Nephron progenitor cell (in vitro differentiated cells): ENCODE data around the gene FAM3D.

ENCODE experiments used
- DNase-seq: peaks from one replicate; pipeline ENCODE4 v3.0.0; 2021
- H3K27ac Mint-ChIP-seq: 2 replicates; pipeline ENCODE4 v1.8.0; 2021; ENCODE audit warnings: mild to moderate bottlenecking, moderate library complexity, mixed read lengths
- H3K27me3 Mint-ChIP-seq: 2 replicates; pipeline ENCODE4 v1.8.0; 2021; ENCODE audit warnings: mild to moderate bottlenecking, low read depth, mixed read lengths; ENCODE audit not compliant: poor library complexity
- H3K36me3 Mint-ChIP-seq: 2 replicates; pipeline ENCODE4 v1.8.0; 2021; ENCODE audit warnings: low read depth, mixed read lengths
- H3K4me1 Mint-ChIP-seq: 2 replicates; pipeline ENCODE4 v1.8.0; 2021; ENCODE audit warnings: mixed read lengths
- H3K4me3 Mint-ChIP-seq: 2 replicates; pipeline ENCODE4 v1.8.0; 2021; ENCODE audit warnings: mild to moderate bottlenecking, moderate library complexity, mixed read lengths
- H3K9me3 Mint-ChIP-seq: 2 replicates; pipeline ENCODE4 v1.8.0; 2021; ENCODE audit warnings: mild to moderate bottlenecking, moderate library complexity, mixed read lengths
- TF ChIP-seq, protein P1 (sequence below): fragments of 200-600 bp; sonication (generic); IDR thresholded peaks from 2 replicates; pipeline ENCODE4 v1.5.0; 2021; ENCODE audit warnings: antibody characterized with exemption

Gene FAM3D

GRCh38 chr3:58654466-58654865 is 12.1 kb downstream of the FAM3D start:
- no peak for DNase-seq
- TF ChIP-seq, protein P1, sequence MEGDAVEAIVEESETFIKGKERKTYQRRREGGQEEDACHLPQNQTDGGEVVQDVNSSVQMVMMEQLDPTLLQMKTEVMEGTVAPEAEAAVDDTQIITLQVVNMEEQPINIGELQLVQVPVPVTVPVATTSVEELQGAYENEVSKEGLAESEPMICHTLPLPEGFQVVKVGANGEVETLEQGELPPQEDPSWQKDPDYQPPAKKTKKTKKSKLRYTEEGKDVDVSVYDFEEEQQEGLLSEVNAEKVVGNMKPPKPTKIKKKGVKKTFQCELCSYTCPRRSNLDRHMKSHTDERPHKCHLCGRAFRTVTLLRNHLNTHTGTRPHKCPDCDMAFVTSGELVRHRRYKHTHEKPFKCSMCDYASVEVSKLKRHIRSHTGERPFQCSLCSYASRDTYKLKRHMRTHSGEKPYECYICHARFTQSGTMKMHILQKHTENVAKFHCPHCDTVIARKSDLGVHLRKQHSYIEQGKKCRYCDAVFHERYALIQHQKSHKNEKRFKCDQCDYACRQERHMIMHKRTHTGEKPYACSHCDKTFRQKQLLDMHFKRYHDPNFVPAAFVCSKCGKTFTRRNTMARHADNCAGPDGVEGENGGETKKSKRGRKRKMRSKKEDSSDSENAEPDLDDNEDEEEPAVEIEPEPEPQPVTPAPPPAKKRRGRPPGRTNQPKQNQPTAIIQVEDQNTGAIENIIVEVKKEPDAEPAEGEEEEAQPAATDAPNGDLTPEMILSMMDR, result no peak
- Mint-ChIP-seq H3K4me1 (peaks cover 4% of the 10 kb centered on the region), H3K27ac (no peak overlapping the region), H3K27me3 (peaks cover 12% of the 10 kb centered on the region), H3K36me3 (no peaks in the 10 kb centered on the region), H3K9me3 (peaks cover 4% of the 10 kb centered on the region), H3K4me3 (no peak overlapping the region)

DNA sequence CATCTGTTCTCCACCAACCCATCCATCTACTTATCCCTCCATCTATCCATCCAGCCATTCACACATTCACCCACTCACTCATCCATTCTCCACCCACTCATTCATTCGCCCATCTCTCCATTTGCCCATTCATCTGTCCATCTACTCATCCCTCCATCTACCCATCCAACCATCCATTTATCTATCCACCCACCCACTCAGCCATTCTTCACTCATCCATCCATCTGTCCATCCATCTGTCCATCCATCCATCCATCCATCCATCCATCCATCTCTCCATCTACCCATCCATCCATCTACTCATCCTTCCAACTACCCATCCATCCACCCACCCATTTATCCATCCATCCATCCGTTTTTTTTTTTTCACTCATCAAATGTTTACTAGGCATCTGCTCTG is 13.9 kb downstream of the FAM3D start:
- Mint-ChIP-seq H3K4me3 (no peak overlapping the region), H3K9me3 (peaks cover 4% of the 10 kb centered on the region), H3K4me1 (peaks cover 4% of the 10 kb centered on the region), H3K27me3 (peaks cover 12% of the 10 kb centered on the region), H3K27ac (no peak overlapping the region), H3K36me3 (no peaks in the 10 kb centered on the region)
- DNase-seq, result no peak
- TF ChIP-seq, protein P1, result no peak

- DNase-seq, result no peak
- H3K4me1 Mint-ChIP-seq, result no peaks in the 10 kb centered on the region
- no peak overlapping the region for H3K4me3 Mint-ChIP-seq
- TF ChIP-seq, protein P1, result no peak
- H3K9me3 Mint-ChIP-seq, result peaks cover 4% of the 10 kb centered on the region
- peaks cover 8% of the 10 kb centered on the region for H3K27me3 Mint-ChIP-seq
- H3K27ac Mint-ChIP-seq, result no peak overlapping the region
- H3K36me3 Mint-ChIP-seq, result no peaks in the 10 kb centered on the region
Observed at GRCh38 chr3:58651276-58651675, 15.3 kb downstream of the FAM3D start.

DNA sequence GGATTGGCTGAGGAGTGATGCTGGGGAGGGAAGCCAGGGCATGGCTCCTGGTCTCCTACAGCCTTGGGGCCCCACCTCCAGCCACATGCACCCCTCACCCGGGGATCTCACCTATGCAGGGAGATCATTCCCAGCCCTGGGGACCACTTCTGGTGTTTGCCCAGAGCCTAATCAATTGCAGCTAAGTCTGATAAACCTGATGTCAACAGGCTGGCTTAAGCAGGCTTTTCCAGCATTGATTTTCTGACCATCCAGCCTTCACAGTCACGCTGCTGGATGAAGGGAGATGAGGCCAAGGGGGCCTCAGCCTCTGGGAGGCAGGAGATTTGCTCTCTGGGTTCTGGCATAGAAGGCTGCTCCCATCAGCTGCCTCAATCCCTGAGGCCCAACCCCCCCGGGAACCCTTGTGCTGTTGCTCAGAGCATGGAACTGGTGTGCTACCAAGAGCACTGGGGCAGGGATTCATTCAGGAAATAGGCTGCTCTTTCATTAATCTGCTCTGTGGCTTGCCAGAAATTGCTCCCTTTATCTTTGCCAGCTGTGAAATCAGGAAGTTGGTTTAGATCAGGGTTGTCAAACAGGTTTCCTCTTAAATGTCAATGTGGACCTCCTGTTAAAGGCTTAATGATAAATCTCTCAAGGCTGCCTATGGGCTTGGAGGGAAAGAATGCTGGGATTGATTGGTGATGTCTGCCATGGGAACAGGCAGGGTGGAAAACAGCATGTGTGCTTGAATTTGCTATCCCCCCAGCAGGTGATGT is 19.0 kb downstream of the FAM3D start:
- Mint-ChIP-seq H3K36me3 (no peaks in the 10 kb centered on the region), H3K27ac (no peak overlapping the region), H3K9me3 (peaks cover 6% of the 10 kb centered on the region), H3K27me3 (no peaks in the 10 kb centered on the region), H3K4me3 (no peak overlapping the region), H3K4me1 (no peaks in the 10 kb centered on the region)
- no peak for DNase-seq
- TF ChIP-seq, protein P1, result no peak

GRCh38 chr3:58646503-58646902 is 20.1 kb downstream of the FAM3D start:
- Mint-ChIP-seq H3K4me3 (no peak overlapping the region), H3K4me1 (no peaks in the 10 kb centered on the region), H3K9me3 (peaks cover 4% of the 10 kb centered on the region), H3K27ac (no peak overlapping the region), H3K36me3 (no peaks in the 10 kb centered on the region), H3K27me3 (no peaks in the 10 kb centered on the region)
- TF ChIP-seq, protein P1, result no peak
- DNase-seq, result no peak

- TF ChIP-seq, protein P1, result no peak
- Mint-ChIP-seq H3K27ac (no peak overlapping the region), H3K27me3 (no peaks in the 10 kb centered on the region), H3K9me3 (peaks cover 4% of the 10 kb centered on the region), H3K4me3 (no peak overlapping the region), H3K36me3 (no peaks in the 10 kb centered on the region), H3K4me1 (no peaks in the 10 kb centered on the region)
- no peak for DNase-seq
Observed at GRCh38 chr3:58645726-58646125, 20.8 kb downstream of the FAM3D start.
